Measurements from ENCODE around the gene UBE3C.

DNA sequence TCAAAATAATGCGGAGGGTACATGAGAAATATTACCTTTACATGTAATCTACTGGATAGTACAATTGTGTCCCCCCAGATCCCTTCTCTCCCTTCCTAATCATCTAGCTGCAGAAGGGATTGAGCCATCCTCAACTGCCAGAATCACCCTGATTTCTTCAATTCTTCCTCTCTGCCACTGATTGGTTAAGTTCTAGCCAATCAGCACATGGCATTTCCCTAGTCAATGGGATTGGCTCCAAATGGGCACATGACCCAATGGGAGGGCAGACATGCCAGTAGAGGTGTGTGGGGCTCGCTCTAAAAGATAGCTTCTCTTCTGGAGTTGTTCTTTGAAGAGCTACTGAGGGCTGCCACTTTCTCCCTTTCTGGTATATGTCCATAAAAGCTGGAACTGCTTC, 20.9 kb upstream of the UBE3C start:
- TF ChIP-seq EP300 (IDR thresholded peaks at IDR 0.05; ENCODE audit: low read depth) = no peak
- TF ChIP-seq POLR2A (IDR thresholded peaks at IDR 0.05) = no peak
- no peak for TF ChIP-seq CTCF (IDR thresholded peaks at IDR 0.05)
